ENCODE data around the gene IDUA. TPM values are rescaled to one million over a fixed set of nuclear protein-coding genes. Genes with fewer than 3 reads are reported as not detected.

IDUA gene
- total RNA-seq, 1 donor from 2014 or later, result 32.9 TPM

GRCh38 chr4:1040344-1041146 lies 53.7 kb downstream of the IDUA start:
- POLR2A ChIA-PET, result interaction anchor here (0.6 kb wide), 1 partner anchor 191 kb away, joined by 3 read pairs; no protein-coding TSS in a partner anchor
- Mint-ChIP-seq H3K36me3 (ENCODE audit: low read depth) (no peaks in the 10 kb centered on the region), H3K27me3 (peaks cover 7% of the 10 kb centered on the region), H3K4me1 (no peaks in the 10 kb centered on the region), H3K9me3 (no peaks in the 10 kb centered on the region), H3K4me3 (no peak overlapping the region), H3K27ac (no peak overlapping the region)
- intact Hi-C loops (cut with micrococcal nuclease), result no loop called here
- TF ChIP-seq, protein P1, sequence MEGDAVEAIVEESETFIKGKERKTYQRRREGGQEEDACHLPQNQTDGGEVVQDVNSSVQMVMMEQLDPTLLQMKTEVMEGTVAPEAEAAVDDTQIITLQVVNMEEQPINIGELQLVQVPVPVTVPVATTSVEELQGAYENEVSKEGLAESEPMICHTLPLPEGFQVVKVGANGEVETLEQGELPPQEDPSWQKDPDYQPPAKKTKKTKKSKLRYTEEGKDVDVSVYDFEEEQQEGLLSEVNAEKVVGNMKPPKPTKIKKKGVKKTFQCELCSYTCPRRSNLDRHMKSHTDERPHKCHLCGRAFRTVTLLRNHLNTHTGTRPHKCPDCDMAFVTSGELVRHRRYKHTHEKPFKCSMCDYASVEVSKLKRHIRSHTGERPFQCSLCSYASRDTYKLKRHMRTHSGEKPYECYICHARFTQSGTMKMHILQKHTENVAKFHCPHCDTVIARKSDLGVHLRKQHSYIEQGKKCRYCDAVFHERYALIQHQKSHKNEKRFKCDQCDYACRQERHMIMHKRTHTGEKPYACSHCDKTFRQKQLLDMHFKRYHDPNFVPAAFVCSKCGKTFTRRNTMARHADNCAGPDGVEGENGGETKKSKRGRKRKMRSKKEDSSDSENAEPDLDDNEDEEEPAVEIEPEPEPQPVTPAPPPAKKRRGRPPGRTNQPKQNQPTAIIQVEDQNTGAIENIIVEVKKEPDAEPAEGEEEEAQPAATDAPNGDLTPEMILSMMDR (IDR thresholded peaks at IDR 0.05), result no peak
- ATAC-seq (ENCODE audit: low read depth) (no peak), DNase-seq (no peak)
- CTCF ChIA-PET, result no interaction called here

- no peak overlapping the region for H3K27ac Mint-ChIP-seq
- H3K4me1 Mint-ChIP-seq, result no peaks in the 10 kb centered on the region
- H3K36me3 Mint-ChIP-seq (ENCODE audit: low read depth), result no peaks in the 10 kb centered on the region
- ChIA-PET POLR2A (interaction anchor here (0.6 kb wide), 2 partner anchors 53 to 191 kb away, joined by 3 to 5 read pairs; no protein-coding TSS in a partner anchor), CTCF (no interaction called here)
- peaks cover 8% of the 10 kb centered on the region for H3K27me3 Mint-ChIP-seq
- ATAC-seq (ENCODE audit: low read depth), result no peak
- H3K4me3 Mint-ChIP-seq, result no peak overlapping the region
- intact Hi-C loops (cut with micrococcal nuclease), result no loop called here
- DNase-seq, result no peak
- H3K9me3 Mint-ChIP-seq, result no peaks in the 10 kb centered on the region
- TF ChIP-seq, protein P1 (IDR thresholded peaks at IDR 0.05), result no peak
Measured at GRCh38 chr4:1041147-1041935, 54.5 kb downstream of the IDUA start.

DNA sequence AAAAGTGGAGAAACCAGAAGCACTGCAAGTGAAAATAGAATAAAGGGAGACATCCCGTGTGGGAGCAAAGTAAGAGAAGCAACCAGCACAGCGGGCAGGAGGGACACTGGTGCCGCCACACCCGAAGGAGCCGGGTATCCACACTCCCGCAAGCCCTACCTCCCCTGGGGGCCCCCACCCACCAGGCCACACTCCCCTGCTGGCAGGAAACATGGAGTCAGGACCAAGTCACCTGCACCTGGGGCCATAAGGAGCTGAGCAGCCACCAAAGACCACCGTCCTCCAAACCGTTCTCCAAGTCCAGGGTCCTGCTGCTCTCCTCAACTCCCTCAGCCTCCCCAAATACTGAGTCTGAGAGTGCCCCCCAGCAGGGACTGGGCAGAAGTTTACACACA lies 55.1 kb downstream of the IDUA start:
- peaks cover 10% of the 10 kb centered on the region for H3K27me3 Mint-ChIP-seq
- ChIA-PET CTCF (no interaction called here), POLR2A (no interaction called here)
- no peak for DNase-seq
- intact Hi-C loops (cut with micrococcal nuclease), result no loop called here
- no peak overlapping the region for H3K27ac Mint-ChIP-seq
- H3K4me3 Mint-ChIP-seq, result no peak overlapping the region
- no peak for ATAC-seq (ENCODE audit: low read depth)
- H3K4me1 Mint-ChIP-seq, result no peaks in the 10 kb centered on the region
- no peaks in the 10 kb centered on the region for H3K9me3 Mint-ChIP-seq
- TF ChIP-seq, protein P1 (IDR thresholded peaks at IDR 0.05), result no peak
- H3K36me3 Mint-ChIP-seq (ENCODE audit: low read depth), result no peaks in the 10 kb centered on the region

DNA sequence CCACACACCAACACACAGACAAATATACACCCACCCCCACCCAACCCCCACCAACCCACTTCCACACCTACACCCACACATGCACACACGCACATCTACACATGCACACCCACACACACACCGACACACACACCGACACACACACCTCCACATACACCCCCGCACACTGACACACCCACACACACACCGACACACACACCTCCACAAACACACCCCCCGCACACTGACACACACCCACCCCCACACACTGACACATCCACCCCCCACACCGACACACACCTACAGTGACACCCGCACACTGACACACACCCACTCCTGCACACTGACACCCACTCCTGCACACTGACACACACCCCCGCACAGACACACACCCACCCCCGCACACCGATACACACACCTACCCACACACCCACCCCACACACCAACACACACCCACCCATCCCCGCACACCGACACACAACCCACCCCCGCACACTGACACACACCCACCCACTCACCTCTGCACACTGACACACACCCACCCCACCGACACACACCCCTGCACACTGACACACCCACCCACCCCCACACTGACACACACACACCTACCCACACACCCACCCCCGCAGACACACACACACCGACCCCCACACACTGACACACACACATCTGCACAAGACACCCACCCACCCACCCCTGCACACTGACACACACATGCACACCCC lies 55.7 kb downstream of the IDUA start:
- no peak overlapping the region for H3K4me3 Mint-ChIP-seq
- H3K36me3 Mint-ChIP-seq (ENCODE audit: low read depth), result no peaks in the 10 kb centered on the region
- POLR2A ChIA-PET, result no interaction called here
- H3K9me3 Mint-ChIP-seq, result no peaks in the 10 kb centered on the region
- ATAC-seq (ENCODE audit: low read depth) (no peak), DNase-seq (no peak)
- CTCF ChIA-PET, result no interaction called here
- no peaks in the 10 kb centered on the region for H3K4me1 Mint-ChIP-seq
- H3K27ac Mint-ChIP-seq, result no peak overlapping the region
- H3K27me3 Mint-ChIP-seq, result peaks cover 12% of the 10 kb centered on the region
- intact Hi-C loops (cut with micrococcal nuclease), result no loop called here
- TF ChIP-seq, protein P1 (IDR thresholded peaks at IDR 0.05), result no peak

DNA sequence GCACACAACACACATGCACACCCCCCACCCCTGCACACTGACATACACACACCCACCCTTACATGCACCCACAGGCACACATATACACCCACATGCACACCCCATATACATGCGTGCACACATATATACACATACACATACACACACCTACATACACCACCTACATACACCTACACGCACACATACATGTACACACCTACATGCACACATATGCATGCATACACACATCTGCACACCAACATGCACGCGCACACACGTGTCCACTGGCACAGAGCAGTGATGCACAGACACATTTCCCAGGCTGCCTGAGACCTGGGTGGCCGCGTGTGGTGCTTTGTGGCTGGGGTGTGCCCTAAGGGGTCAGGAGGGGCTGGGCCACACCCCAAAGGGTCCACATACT lies 56.3 kb downstream of the IDUA start:
- intact Hi-C loops (cut with micrococcal nuclease), result no loop called here
- ATAC-seq (ENCODE audit: low read depth) (no peak), DNase-seq (no peak)
- Mint-ChIP-seq H3K27me3 (peaks cover 17% of the 10 kb centered on the region), H3K4me3 (no peak overlapping the region), H3K9me3 (no peaks in the 10 kb centered on the region), H3K27ac (no peak overlapping the region), H3K4me1 (no peaks in the 10 kb centered on the region), H3K36me3 (ENCODE audit: low read depth) (no peaks in the 10 kb centered on the region)
- ChIA-PET POLR2A (no interaction called here), CTCF (no interaction called here)
- TF ChIP-seq, protein P1 (IDR thresholded peaks at IDR 0.05), result no peak
